ENCODE data around the gene MAD1L1.
"Not testable (repeated sequence)": the region's sequence is repeated elsewhere in the genome, so short reads cannot be mapped to it uniquely, and the experiment has no call there.

MAD1L1 gene

DNA sequence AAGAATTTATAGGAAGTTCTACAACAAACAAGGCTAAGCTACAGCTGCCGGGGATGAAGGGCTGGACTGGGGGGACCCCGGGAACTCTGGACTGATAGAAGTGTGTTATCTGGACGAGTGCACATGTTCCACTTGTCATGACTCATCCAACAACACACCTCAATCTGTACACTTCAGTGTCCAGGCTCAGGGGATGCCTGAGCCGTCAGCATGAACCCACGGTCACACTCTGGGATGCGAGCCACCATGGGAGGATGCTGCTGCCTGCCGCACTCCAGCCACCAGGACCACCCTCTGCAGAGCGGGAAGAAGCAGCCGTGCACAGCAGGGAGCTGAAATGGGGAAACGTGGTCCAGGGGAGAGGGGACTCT is 67.5 kb downstream of the MAD1L1 start:
- no peak overlapping the region for H3K4me3 ChIP-seq (ENCODE audit: low read depth, low read length)
- in situ Hi-C loops (cut with HindIII; ENCODE audit: low sequenced_read_pairs): no loop called here
- no peak for DNase-seq (ENCODE audit: low read depth)
- TF ChIP-seq, protein P1, sequence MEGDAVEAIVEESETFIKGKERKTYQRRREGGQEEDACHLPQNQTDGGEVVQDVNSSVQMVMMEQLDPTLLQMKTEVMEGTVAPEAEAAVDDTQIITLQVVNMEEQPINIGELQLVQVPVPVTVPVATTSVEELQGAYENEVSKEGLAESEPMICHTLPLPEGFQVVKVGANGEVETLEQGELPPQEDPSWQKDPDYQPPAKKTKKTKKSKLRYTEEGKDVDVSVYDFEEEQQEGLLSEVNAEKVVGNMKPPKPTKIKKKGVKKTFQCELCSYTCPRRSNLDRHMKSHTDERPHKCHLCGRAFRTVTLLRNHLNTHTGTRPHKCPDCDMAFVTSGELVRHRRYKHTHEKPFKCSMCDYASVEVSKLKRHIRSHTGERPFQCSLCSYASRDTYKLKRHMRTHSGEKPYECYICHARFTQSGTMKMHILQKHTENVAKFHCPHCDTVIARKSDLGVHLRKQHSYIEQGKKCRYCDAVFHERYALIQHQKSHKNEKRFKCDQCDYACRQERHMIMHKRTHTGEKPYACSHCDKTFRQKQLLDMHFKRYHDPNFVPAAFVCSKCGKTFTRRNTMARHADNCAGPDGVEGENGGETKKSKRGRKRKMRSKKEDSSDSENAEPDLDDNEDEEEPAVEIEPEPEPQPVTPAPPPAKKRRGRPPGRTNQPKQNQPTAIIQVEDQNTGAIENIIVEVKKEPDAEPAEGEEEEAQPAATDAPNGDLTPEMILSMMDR (IDR thresholded peaks at IDR 0.05; ENCODE audit: low read depth, low read length, missing control alignments): no peak

DNA sequence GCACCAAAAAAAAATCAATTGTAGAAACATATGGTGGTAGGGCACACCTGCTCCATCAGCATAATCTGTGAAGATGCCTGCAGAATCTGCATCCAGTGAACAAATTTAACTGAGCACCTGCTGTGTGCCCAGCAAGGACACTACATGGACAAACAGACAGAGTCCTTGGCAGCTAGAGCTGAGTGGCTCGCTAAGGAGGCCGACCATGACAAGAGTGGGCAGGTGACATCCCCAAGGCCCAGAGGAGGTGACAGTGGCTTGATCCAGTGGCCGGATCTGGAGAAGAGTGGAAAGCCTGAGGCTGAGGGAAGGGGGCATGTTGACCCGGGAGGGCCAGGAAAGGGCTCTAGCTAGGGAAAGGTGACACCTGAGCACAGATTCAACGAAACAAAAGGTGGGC is 68.1 kb downstream of the MAD1L1 start:
- DNase-seq (ENCODE audit: low read depth): no peak
- TF ChIP-seq, protein P1 (IDR thresholded peaks at IDR 0.05; ENCODE audit: low read depth, low read length, missing control alignments): no peak
- in situ Hi-C loops (cut with HindIII; ENCODE audit: low sequenced_read_pairs): no loop called here
- H3K4me3 ChIP-seq (ENCODE audit: low read depth, low read length): no peak overlapping the region

DNA sequence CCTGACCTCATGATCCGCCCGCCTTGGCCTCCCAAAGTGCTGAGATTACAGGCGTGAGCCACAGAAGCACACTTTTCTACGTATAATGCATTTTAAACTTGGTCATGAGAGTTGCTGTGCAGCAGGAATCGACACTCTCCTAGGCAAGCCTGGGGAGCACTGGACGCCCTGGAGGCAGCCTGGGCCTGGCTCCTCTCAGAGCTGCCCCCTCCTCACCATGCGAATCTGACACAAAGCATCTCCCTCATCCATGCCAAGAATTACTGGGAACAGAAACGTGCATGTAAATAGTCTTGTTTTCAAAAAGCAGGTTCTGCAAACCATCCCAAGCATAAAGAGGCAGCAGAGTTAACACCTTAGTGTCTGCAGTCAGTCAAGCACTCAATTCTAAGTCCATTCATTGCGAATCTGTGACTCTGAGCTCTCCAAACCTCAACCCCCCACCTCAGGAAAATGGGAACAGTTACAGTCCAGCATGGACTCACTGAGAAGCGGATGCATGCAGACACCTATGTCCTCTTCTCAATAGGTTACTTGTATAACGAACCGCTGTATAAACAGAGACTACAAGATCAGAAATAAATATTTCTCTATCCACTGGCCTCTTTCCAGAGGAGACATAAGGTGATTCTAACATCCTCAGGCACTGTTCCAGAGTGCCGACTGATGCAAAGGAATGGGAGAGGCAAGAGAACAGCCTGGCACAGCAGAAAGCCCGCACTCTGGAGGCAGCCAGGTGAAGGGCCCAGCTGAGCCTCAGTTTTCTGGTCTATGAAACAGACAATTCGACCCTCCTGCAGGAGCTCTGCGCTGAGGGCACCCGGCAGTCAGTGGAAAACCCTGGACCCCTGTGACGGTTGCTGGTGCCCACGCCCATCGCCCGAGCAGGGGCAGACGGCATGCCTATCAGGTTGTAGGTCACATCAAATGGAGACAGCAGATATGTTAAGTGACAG is 68.9 kb downstream of the MAD1L1 start:
- TF ChIP-seq, protein P1 (IDR thresholded peaks at IDR 0.05; ENCODE audit: low read depth, low read length, missing control alignments): no peak
- H3K4me3 ChIP-seq (ENCODE audit: low read depth, low read length): no peak overlapping the region
- in situ Hi-C loops (cut with HindIII; ENCODE audit: low sequenced_read_pairs): no loop called here
- DNase-seq (ENCODE audit: low read depth): no peak

DNA sequence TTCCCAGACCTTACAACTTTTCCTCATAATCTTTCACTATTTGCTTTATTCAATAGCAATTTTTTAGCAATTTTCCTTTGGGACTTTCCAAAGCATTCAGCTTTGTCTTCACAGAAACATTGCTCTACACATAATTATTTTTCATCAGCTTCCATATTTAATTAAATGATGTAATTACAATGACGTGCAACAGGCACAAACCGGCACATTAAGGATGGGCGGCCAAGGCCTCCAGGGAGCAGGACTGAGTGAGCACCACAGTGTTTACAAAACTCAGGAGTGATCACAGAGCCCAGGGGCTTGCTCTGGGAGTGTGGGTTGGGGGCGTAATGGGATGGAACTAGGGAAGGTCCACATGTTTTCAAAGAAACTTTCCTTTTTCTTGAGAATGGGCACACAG is 69.8 kb downstream of the MAD1L1 start:
- H3K4me3 ChIP-seq (ENCODE audit: low read depth, low read length): no peak overlapping the region
- TF ChIP-seq, protein P1 (IDR thresholded peaks at IDR 0.05; ENCODE audit: low read depth, low read length, missing control alignments): no peak
- in situ Hi-C loops (cut with HindIII; ENCODE audit: low sequenced_read_pairs): no loop called here
- no peak for DNase-seq (ENCODE audit: low read depth)

DNA sequence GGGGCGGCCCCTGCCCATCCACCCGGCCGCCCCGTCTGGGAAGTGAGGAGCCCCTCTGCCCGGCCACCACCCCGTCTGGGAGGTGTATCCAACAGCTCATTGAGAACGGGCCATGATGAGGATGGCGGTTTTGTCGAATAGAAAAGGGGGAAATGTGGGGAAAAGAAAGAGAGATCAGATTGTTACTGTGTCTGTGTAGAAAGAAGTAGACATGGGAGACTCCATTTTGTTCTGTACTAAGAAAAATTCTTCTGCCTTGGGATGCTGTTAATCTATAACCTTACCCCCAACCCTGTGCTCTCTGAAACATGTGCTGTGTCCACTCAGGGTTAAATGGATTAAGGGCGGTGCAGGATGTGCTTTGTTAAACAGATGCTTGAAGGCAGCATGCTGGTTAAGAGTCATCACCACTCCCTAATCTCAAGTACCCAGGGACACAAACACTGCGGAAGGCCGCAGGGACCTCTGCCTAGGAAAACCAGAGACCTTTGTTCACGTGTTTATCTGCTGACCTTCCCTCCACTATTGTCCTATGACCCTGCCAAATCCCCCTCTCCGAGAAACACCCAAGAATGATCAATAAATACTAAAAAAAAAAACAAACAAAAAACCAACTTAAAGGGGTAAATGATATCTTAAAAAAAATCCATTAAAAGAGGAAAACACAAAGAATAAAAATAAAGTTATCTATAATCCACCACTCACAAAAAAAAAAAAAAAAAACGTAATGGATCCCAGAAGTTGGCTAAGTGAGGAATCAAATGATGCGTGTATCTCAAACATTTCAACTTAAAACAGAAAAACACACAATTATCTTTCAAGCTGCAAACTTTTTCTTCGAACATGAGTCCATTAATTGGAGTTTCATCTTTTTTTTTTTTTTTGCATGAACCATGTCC is 70.5 kb downstream of the MAD1L1 start:
- in situ Hi-C loops (cut with HindIII; ENCODE audit: low sequenced_read_pairs); H3K4me3 ChIP-seq (ENCODE audit: low read depth, low read length); DNase-seq (ENCODE audit: low read depth): not testable (repeated sequence)

DNA sequence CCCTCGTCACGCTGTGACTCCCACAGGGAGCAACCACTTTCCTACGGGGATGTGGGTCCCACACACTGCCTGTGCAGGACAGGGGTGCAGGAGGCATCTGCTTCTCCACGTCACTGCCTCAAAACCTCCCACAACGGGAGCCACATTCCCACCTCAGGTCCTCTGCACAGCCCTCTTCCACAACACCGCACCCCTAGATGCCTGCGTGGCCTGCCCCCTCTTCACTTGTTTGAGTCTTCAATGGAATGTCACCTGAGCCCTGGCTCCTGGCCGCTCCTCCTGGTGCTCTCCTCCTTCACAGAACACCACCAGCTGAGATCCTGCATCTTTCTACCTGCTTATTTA is 73.6 kb downstream of the MAD1L1 start:
- TF ChIP-seq, protein P1 (IDR thresholded peaks at IDR 0.05; ENCODE audit: low read depth, low read length, missing control alignments): no peak
- no peak for DNase-seq (ENCODE audit: low read depth)
- in situ Hi-C loops (cut with HindIII; ENCODE audit: low sequenced_read_pairs): loop anchor here (10.0 kb wide), 1 partner anchor 46 kb away; no protein-coding TSS in a partner anchor
- no peak overlapping the region for H3K4me3 ChIP-seq (ENCODE audit: low read depth, low read length)

All from astrocyte of the cerebellum (primary cell).